ENCODE data around the gene CHAC1. TPM values are rescaled to one million over a fixed set of nuclear protein-coding genes. Genes with fewer than 3 reads are reported as not detected.

CHAC1 gene
- total and polyA plus RNA-seq, 2 donors (not counting 1 experiment from before 2014, with no cell fraction given): 7.5 to 62.6 TPM

DNA sequence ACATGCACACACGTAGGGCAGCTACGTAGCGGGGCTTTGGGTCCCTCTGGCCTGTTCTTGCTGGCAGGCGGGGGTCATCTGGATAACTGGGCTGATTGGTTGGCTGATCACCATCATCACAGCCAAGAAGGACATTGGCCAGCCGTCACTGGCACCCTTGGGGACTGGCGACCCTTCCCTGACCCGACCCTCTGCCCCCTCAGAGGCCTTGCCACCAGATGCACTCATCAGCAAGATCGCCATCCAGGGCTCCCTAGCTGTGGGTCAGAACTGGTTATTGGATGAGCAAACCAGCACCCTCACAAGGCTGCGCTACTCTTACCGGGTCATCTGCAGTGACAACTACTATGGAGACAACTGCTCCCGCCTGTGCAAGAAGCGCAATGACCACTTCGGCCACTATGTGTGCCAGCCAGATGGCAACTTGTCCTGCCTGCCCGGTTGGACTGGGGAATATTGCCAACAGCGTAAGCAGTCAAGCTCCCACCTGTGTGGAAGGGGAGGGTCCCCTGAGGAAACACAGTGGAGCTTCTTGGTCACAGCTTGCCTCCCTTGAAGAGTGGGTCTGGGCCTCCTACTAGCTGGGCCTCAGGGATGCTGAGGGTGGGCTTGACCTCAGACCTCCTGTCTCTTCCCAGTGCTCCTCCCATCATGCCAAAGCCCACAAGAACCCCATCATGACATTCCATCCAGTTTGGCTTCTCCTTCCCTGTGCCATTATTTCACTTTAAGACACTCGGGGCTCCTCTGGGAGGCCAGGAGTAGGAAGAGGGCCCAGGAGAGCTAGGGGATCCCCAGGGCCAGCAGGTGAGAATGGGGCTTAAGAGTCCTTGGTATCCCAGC, 21.8 kb upstream of the CHAC1 start:
- Histone ChIP-seq H3K27ac (ENCODE audit: insufficient read depth, low read length) (no peak overlapping the region), H3K9me3 (ENCODE audit: control insufficient read depth, insufficient read depth, low read depth, low read length) (no peaks in the 10 kb centered on the region), H3K36me3 (ENCODE audit: control insufficient read depth, insufficient read depth, low read length) (no peaks in the 10 kb centered on the region), H3K9ac (ENCODE audit: insufficient read depth, low read length) (no peak overlapping the region), H4K20me1 (ENCODE audit: control insufficient read depth, extremely low read depth, insufficient read depth, low read length) (no peaks in the 10 kb centered on the region), H2AFZ (ENCODE audit: low read length) (no peak overlapping the region), H3K4me2 (ENCODE audit: extremely low read depth, insufficient read depth, low read length) (peak overlapping the region; percentile 8), H3K79me2 (ENCODE audit: control insufficient read depth, insufficient read depth, low read length) (no peaks in the 10 kb centered on the region), H3K4me1 (ENCODE audit: control insufficient read depth, extremely low read depth, insufficient read depth, low read length) (peaks cover 11% of the 10 kb centered on the region), H3K4me3 (replicated peaks in 1 of 4; ENCODE audit: control extremely low read depth in 1 of 4, insufficient read depth in 1 of 4, low read depth in 3 of 4, low read length in 4 of 4) (no peak overlapping the region), H3K27me3 (ENCODE audit: control insufficient read depth, insufficient read depth, low read length) (peaks cover 30% of the 10 kb centered on the region)
- TF ChIP-seq EZH2 (IDR thresholded peaks at IDR 0.05; ENCODE audit: low read length, missing control alignments): no peak
- TF ChIP-seq, protein P1, sequence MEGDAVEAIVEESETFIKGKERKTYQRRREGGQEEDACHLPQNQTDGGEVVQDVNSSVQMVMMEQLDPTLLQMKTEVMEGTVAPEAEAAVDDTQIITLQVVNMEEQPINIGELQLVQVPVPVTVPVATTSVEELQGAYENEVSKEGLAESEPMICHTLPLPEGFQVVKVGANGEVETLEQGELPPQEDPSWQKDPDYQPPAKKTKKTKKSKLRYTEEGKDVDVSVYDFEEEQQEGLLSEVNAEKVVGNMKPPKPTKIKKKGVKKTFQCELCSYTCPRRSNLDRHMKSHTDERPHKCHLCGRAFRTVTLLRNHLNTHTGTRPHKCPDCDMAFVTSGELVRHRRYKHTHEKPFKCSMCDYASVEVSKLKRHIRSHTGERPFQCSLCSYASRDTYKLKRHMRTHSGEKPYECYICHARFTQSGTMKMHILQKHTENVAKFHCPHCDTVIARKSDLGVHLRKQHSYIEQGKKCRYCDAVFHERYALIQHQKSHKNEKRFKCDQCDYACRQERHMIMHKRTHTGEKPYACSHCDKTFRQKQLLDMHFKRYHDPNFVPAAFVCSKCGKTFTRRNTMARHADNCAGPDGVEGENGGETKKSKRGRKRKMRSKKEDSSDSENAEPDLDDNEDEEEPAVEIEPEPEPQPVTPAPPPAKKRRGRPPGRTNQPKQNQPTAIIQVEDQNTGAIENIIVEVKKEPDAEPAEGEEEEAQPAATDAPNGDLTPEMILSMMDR (conservative IDR thresholded peaks at IDR 0.05 in 1 of 2, IDR thresholded peaks at IDR 0.05 in 1 of 2; ENCODE audit: low read depth in 1 of 2, low read length in 2 of 2): no peak
- DNase-seq (ENCODE audit: low read depth in 2 of 2): no peak

DNA sequence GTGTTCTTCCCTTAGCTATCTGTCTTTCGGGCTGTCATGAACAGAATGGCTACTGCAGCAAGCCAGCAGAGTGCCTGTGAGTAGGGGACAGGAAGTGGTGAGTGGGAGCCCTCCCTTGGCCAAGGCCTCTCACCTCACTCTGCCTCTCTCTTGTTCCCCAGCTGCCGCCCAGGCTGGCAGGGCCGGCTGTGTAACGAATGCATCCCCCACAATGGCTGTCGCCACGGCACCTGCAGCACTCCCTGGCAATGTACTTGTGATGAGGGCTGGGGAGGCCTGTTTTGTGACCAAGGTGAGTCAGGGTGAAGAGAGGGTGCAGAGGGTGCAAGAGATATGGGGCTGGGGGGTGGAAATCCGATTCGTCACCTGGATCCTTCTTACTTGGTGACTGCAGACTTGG, 21.1 kb upstream of the CHAC1 start:
- peaks cover 15% of the 10 kb centered on the region for H3K4me1 ChIP-seq (ENCODE audit: control insufficient read depth, extremely low read depth, insufficient read depth, low read length)
- no peaks in the 10 kb centered on the region for H4K20me1 ChIP-seq (ENCODE audit: control insufficient read depth, extremely low read depth, insufficient read depth, low read length)
- no peaks in the 10 kb centered on the region for H3K79me2 ChIP-seq (ENCODE audit: control insufficient read depth, insufficient read depth, low read length)
- H3K36me3 ChIP-seq (ENCODE audit: control insufficient read depth, insufficient read depth, low read length): no peaks in the 10 kb centered on the region
- peaks cover 23% of the 10 kb centered on the region for H3K27me3 ChIP-seq (ENCODE audit: control insufficient read depth, insufficient read depth, low read length)
- TF ChIP-seq EZH2 (IDR thresholded peaks at IDR 0.05; ENCODE audit: low read length, missing control alignments): no peak
- TF ChIP-seq, protein P1 (conservative IDR thresholded peaks at IDR 0.05 in 1 of 2, IDR thresholded peaks at IDR 0.05 in 1 of 2; ENCODE audit: low read depth in 1 of 2, low read length in 2 of 2): no peak
- H3K9me3 ChIP-seq (ENCODE audit: control insufficient read depth, insufficient read depth, low read depth, low read length): no peaks in the 10 kb centered on the region
- H2AFZ ChIP-seq (ENCODE audit: low read length): no peak overlapping the region
- DNase-seq (ENCODE audit: low read depth in 2 of 2): no peak
- no peak overlapping the region for H3K4me3 ChIP-seq (replicated peaks in 1 of 4; ENCODE audit: control extremely low read depth in 1 of 4, insufficient read depth in 1 of 4, low read depth in 3 of 4, low read length in 4 of 4)
- H3K27ac ChIP-seq (ENCODE audit: insufficient read depth, low read length): no peak overlapping the region
- H3K4me2 ChIP-seq (ENCODE audit: extremely low read depth, insufficient read depth, low read length): no peak overlapping the region
- H3K9ac ChIP-seq (ENCODE audit: insufficient read depth, low read length): no peak overlapping the region

DNA sequence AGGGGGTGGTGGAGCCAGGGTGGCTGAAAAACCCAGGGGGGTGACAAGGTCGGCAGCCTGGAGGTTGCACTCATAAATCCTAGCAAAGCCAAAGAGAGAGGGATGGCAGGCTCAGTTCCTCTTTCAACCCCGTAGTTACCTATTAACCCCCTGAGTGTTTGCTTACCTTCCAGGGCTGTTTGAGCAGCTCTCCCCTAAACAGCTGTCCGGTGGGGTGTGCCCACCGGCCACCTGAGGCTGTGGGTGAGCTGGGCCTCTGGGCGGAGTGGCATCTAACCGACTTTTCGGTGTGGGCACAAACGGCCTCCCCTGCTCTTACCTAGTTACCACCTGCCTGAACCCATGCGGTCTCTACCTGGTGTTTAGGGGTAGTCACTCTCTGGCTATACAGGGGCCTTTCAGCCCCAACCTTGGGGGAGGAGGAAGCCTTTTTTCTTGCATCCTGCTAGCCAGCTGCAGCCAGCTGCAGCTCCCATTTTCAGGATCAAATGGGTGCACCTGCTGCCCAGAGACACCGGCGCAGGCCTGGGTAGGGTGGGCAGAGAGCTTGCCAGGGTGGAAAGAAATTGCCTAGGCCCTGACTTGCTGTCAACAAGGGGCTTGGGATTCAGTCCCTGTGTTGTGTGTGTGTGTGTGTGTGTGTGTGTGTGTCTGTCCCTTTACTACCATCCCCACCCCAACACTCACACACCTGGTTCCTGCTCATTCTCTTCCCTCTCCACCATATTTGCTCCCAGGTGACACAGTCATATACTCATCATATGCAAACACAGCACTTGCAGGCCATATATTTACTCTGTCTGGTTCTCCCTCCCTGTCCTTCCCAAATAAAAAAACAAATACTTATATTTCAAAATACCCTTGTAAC, 20.4 kb upstream of the CHAC1 start:
- Histone ChIP-seq H2AFZ (ENCODE audit: low read length) (no peak overlapping the region), H3K4me2 (ENCODE audit: extremely low read depth, insufficient read depth, low read length) (no peak overlapping the region), H3K4me3 (replicated peaks in 1 of 4; ENCODE audit: control extremely low read depth in 1 of 4, insufficient read depth in 1 of 4, low read depth in 3 of 4, low read length in 4 of 4) (no peak overlapping the region), H3K9ac (ENCODE audit: insufficient read depth, low read length) (no peak overlapping the region), H3K4me1 (ENCODE audit: control insufficient read depth, extremely low read depth, insufficient read depth, low read length) (peaks cover 17% of the 10 kb centered on the region), H3K9me3 (ENCODE audit: control insufficient read depth, insufficient read depth, low read depth, low read length) (no peaks in the 10 kb centered on the region), H3K27me3 (ENCODE audit: control insufficient read depth, insufficient read depth, low read length) (peaks cover 18% of the 10 kb centered on the region), H3K79me2 (ENCODE audit: control insufficient read depth, insufficient read depth, low read length) (no peaks in the 10 kb centered on the region), H3K36me3 (ENCODE audit: control insufficient read depth, insufficient read depth, low read length) (no peaks in the 10 kb centered on the region), H3K27ac (ENCODE audit: insufficient read depth, low read length) (no peak overlapping the region), H4K20me1 (ENCODE audit: control insufficient read depth, extremely low read depth, insufficient read depth, low read length) (no peaks in the 10 kb centered on the region)
- no peak for DNase-seq (ENCODE audit: low read depth in 2 of 2)
- TF ChIP-seq EZH2 (IDR thresholded peaks at IDR 0.05; ENCODE audit: low read length, missing control alignments): no peak
- TF ChIP-seq, protein P1 (conservative IDR thresholded peaks at IDR 0.05 in 1 of 2, IDR thresholded peaks at IDR 0.05 in 1 of 2; ENCODE audit: low read depth in 1 of 2, low read length in 2 of 2): no peak

All from fibroblast of lung (primary cell).